HG02642 (cell line): ENCODE results near the gene ARL2.

Source experiments
- ATAC-seq: cut with Tn5 transposase; IDR thresholded peaks from one replicate; pipeline ENCODE4 v1.9.1; 2021; ENCODE audit warnings: mild to moderate bottlenecking; ENCODE audit not compliant: unreplicated experiment, poor library complexity

Gene ARL2

GRCh38 chr11:65067446-65067845 lies 53.5 kb downstream of the ARL2 start:
- ATAC-seq = no peak

- ATAC-seq = no peak
Observed at GRCh38 chr11:65069217-65069616, 55.3 kb downstream of the ARL2 start.
